HAP-1 (cell line): ENCODE results near the gene RHCG.
A peak's percentile ranks its signal among the peaks of the same experiment; 100 is the strongest.

Source experiments
- DNase-seq, 2 experiments: peaks; one replicate each; pipeline ENCODE4 v3.0.0-alpha.2; 2016 to 2020; ENCODE audit warnings: low spot score in 2 of 2
- H3K27me3 ChIP-seq: fragments of 250-450 bp; sonication (Bioruptor Pico); 2 replicates; pipeline ENCODE4 v1.5.1; 2020; ENCODE audit warnings: low read depth, mild to moderate bottlenecking, moderate library complexity
- H3K36me3 ChIP-seq: fragments of 250-450 bp; sonication (Bioruptor Pico); replicated peaks from 2 replicates; pipeline ENCODE4 v1.5.1; 2020; ENCODE audit warnings: mild to moderate bottlenecking
- H3K4me1 ChIP-seq: fragments of 250-450 bp; sonication (Bioruptor Pico); 2 replicates; pipeline ENCODE4 v1.5.1; 2020; ENCODE audit warnings: mild to moderate bottlenecking
- H3K4me3 ChIP-seq: fragments of 250-450 bp; sonication (Bioruptor Pico); 2 replicates; pipeline ENCODE4 v1.5.1; 2020; ENCODE audit warnings: mild to moderate bottlenecking, moderate library complexity
- H3K9me3 ChIP-seq: fragments of 250-450 bp; sonication (Bioruptor Pico); 2 replicates; pipeline ENCODE4 v1.5.1; 2020; ENCODE audit warnings: mild to moderate bottlenecking, moderate library complexity
- in situ Hi-C: fragments of 300-500 bp; cut with MboI; formaldehyde crosslinking; loops from 3 replicates; pipeline ENCODE4 v1.14.3; 2020; ENCODE audit warnings: low sequenced_read_pairs, inconsistent platforms, mixed read lengths

RHCG gene

DNA sequence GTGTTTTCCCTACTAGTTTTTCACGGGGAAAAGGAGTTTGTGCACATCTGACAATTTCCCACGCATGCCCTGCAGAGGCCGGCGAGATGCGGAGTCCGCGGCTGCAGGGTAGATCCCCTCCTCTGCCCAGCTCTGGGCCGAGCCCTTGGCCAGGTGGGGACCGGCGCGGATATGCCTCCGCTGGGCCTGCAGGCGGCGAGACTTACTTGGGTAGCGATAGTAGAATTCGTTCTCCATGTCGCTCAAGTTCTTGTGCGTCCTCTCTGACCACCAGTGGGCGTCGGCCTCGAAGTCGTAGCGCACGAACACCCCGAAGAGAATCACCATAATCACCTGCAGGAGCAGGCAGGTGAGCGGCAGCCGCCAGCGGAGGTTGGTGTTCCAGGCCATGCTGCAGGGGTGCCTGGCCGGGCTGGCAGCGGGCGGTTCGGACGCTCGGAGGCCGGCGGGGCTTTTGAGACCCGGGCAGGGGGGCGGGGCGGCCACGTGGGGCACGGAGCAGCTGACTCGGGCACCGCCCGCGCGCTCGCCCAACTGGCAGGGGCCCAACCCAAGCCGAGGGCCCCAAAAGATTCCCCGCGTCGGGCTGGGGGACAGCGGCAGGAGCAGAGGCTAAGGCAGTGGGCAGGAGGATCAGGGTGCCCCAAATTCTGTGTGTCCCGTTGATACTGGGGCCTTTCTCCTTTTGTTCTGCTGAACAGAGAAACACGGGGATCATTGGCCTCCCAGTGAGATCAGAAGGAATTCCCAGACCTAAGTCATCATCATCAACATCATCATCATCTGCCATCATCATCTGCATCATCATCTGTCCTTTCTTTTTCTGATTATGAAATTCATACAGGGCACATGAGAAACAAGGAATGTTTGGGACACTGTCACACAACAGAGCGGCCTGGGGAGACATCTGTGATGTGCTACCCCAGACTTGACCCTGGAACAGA lies at the start of gene RHCG:
RHCG (minus strand) TSS at position 429 of the 944 bp plus-strand sequence; CDS start at position 390, 39 bp downstream.
- H3K27me3 ChIP-seq, result 0 out of 2 replicates have a peak, but pooled peaks cover 7% of the 10 kb centered on the region
- H3K4me1 ChIP-seq, result no peaks in the 10 kb centered on the region
- in situ Hi-C loops, result no loop called here
- no peaks in the 10 kb centered on the region for H3K36me3 ChIP-seq
- no peaks in the 10 kb centered on the region for H3K9me3 ChIP-seq
- peak; percentile 71 to 75 for DNase-seq
- peak within 1 kb of the TSS; percentile 31 for H3K4me3 ChIP-seq

GRCh38 chr15:89543389-89543788 lies 47.0 kb upstream of the RHCG start:
- DNase-seq, result no peak
- H3K36me3 ChIP-seq, result no peaks in the 10 kb centered on the region
- no peak overlapping the region for H3K4me3 ChIP-seq
- in situ Hi-C loops, result no loop called here
- no peaks in the 10 kb centered on the region for H3K27me3 ChIP-seq
- no peaks in the 10 kb centered on the region for H3K9me3 ChIP-seq
- H3K4me1 ChIP-seq, result no peaks in the 10 kb centered on the region; the same call in 1 of the 2 replicates

GRCh38 chr15:89542369-89542768 lies 46.0 kb upstream of the RHCG start:
- Histone ChIP-seq H3K27me3 (no peaks in the 10 kb centered on the region), H3K9me3 (peaks cover 8% of the 10 kb centered on the region), H3K36me3 (no peaks in the 10 kb centered on the region), H3K4me1 (no peaks in the 10 kb centered on the region; the same call in 1 of the 2 replicates), H3K4me3 (no peak overlapping the region)
- in situ Hi-C loops, result no loop called here
- no peak for DNase-seq

DNA sequence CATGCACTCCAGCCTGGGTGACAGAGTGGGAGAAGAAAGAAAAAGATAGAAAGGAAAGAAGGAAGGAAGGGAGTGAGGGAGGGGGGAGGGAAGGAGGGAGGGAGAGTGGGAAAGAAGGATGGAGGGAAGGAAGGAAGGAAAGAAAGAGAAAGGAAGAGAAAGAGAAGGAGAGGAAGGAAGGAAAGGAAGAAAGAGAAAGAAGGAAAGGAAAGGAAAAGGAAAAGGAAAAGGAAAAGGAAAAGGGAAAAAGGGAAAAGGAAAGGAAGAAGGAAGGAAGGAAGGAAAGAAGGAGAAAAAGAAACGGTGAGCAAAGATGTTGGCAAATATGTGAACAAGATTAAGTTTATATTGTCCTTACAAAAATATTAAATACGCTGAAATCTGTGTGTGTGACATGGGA lies 42.6 kb upstream of the RHCG start:
- H3K4me3 ChIP-seq, result no peak overlapping the region
- peaks cover 12% of the 10 kb centered on the region for H3K9me3 ChIP-seq
- H3K36me3 ChIP-seq, result no peaks in the 10 kb centered on the region
- in situ Hi-C loops, result no loop called here
- no peaks in the 10 kb centered on the region; the same call in 1 of the 2 replicates for H3K4me1 ChIP-seq
- no peaks in the 10 kb centered on the region for H3K27me3 ChIP-seq
- DNase-seq, result no peak

GRCh38 chr15:89533861-89534544 lies 37.6 kb upstream of the RHCG start:
- in situ Hi-C loops, result no loop called here
- Histone ChIP-seq H3K4me3 (no peak overlapping the region), H3K9me3 (peaks cover 13% of the 10 kb centered on the region), H3K27me3 (no peaks in the 10 kb centered on the region), H3K4me1 (no peaks in the 10 kb centered on the region), H3K36me3 (no peaks in the 10 kb centered on the region)
- DNase-seq, result no peak

DNA sequence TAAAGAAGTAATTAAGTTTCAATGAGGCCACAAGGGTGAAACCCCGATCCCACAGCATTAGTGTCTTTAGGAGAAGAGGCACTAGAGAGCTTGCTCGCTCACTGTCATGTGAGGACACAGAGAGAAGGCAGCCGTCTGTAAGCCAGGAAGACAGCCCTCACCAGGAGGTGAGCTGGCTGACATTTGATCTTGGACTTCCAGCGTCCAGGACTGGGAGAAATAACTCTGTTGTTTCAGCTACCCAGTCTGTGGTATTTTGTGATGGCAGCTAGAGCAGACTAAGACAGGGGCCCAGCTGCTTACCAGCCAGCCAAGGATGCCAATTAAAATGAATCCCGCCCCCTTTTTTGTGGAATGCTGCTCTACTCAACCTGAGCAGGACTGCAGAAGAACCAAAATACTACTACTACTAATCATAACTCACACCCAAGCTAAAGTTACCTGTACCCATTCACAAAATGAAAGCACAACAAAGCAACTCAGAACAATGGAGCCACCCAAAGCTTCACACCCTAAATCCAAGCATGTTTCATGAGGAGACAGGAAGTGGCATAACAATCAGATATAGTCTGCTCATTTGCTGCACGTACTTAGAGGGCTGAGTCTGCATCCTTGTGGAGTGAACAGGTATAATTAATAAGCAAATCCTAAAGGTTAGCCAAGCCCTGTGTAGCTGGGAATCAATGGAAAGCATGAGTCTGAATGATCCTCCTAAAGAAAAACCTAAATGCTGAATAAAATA lies 35.6 kb upstream of the RHCG start:
- no peaks in the 10 kb centered on the region for H3K36me3 ChIP-seq
- no peaks in the 10 kb centered on the region for H3K27me3 ChIP-seq
- in situ Hi-C loops, result no loop called here
- no peak for DNase-seq
- H3K9me3 ChIP-seq, result peaks cover 5% of the 10 kb centered on the region; the same call in 1 of the 2 replicates
- H3K4me3 ChIP-seq, result no peak overlapping the region
- H3K4me1 ChIP-seq, result no peaks in the 10 kb centered on the region

GRCh38 chr15:89530976-89531375 lies 34.6 kb upstream of the RHCG start:
- no peaks in the 10 kb centered on the region for H3K36me3 ChIP-seq
- H3K4me1 ChIP-seq, result no peaks in the 10 kb centered on the region
- H3K9me3 ChIP-seq, result peaks cover 5% of the 10 kb centered on the region; the same call in 1 of the 2 replicates
- no peak for DNase-seq
- H3K27me3 ChIP-seq, result no peaks in the 10 kb centered on the region
- in situ Hi-C loops, result no loop called here
- H3K4me3 ChIP-seq, result no peak overlapping the region

- in situ Hi-C loops, result no loop called here
- Histone ChIP-seq H3K4me3 (no peak overlapping the region), H3K9me3 (no peaks in the 10 kb centered on the region), H3K36me3 (no peaks in the 10 kb centered on the region), H3K27me3 (no peaks in the 10 kb centered on the region), H3K4me1 (no peaks in the 10 kb centered on the region)
- DNase-seq, result no peak
These were observed 32.5 kb upstream of the RHCG start for GRCh38 chr15:89528757-89529352.

DNA sequence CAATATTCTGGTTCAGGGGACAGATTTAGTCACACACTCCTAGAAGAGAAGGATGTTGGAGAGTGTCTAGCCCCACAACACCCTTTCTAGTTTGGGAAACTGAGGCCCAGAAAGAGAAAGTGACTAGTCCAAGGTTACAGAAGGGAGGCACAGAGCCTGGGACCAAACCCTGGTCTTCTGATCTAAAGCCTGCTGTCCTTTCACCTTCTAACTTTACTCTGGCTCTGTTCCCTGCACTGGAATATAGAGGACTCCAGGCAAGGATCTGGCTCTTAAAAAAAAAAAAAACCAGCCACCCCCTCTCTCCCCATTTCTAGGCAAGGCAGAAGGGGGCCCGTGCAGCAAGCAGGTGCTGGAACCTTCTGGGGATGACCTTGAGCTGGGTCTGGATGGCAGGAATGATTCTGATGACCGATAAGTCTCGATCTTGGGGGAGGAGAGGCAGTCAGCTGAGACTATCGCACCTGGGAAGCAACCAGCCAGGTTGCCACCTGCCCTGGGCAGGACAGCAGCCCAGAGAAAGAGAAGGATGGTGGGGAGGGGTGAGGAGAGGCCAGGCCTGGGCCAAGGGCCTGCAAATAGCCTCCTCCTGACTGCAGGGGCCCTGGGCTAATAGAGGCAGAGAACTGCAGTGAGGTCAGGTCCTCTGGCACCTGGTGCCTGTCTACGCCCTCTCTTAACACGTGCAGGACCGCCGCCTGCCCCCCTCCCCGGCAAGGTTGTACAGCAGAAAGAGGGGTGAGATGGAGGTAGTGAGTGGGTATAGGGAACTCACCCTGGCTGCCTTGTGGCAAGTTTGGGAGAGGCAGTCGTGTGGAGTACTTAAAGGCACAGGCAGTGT lies 30.4 kb upstream of the RHCG start:
- Histone ChIP-seq H3K9me3 (no peaks in the 10 kb centered on the region), H3K4me3 (no peak overlapping the region), H3K4me1 (no peaks in the 10 kb centered on the region), H3K27me3 (no peaks in the 10 kb centered on the region), H3K36me3 (no peaks in the 10 kb centered on the region)
- in situ Hi-C loops, result no loop called here
- DNase-seq, result no peak

DNA sequence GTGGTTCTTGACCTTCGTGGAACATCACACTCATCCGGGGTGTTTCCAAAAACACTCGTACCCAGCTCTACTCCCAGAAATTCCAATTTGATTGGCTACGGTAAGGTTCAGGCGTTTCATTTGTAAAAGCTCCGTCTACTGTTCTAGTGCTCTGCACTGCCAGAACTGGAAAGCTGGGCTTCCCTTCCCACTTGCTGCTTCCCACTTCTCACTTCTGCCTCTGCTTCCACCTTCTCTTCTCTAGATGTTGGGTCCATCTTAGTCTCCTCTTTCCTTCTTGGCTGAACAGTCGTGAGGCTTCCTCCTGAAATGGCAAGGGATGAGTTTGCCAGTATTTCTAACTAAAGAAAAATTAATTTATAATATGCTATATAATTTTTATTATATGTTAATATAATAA lies 29.8 kb upstream of the RHCG start:
- no peaks in the 10 kb centered on the region for H3K36me3 ChIP-seq
- DNase-seq, result no peak
- H3K9me3 ChIP-seq, result no peaks in the 10 kb centered on the region
- in situ Hi-C loops, result no loop called here
- no peaks in the 10 kb centered on the region for H3K27me3 ChIP-seq
- H3K4me3 ChIP-seq, result no peak overlapping the region
- no peaks in the 10 kb centered on the region for H3K4me1 ChIP-seq

DNA sequence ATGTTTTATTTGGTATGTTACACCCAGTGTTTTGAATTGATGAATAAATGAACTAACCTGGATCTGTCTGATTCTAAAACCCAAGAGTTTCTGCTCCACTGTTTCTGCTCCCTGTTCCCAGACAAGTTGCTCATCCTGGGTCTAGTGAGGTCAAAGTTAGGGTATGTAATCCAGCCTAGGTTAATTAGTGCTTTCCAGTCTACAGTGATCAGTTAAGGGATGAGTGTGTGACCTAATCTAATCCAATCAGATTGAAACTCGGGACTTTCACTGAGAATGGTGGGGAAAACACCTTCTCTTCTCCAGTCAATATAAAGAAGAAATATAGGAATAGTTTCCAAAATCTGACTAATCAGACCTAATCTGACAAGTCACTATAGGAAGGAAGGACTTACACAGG lies 27.8 kb upstream of the RHCG start:
- in situ Hi-C loops, result no loop called here
- no peaks in the 10 kb centered on the region for H3K27me3 ChIP-seq
- no peaks in the 10 kb centered on the region for H3K9me3 ChIP-seq
- H3K36me3 ChIP-seq, result no peaks in the 10 kb centered on the region
- DNase-seq, result no peak
- H3K4me1 ChIP-seq, result no peaks in the 10 kb centered on the region
- H3K4me3 ChIP-seq, result no peak overlapping the region

- no peaks in the 10 kb centered on the region for H3K4me1 ChIP-seq
- DNase-seq, result no peak
- H3K4me3 ChIP-seq, result no peak overlapping the region
- H3K36me3 ChIP-seq, result no peaks in the 10 kb centered on the region
- H3K27me3 ChIP-seq, result no peaks in the 10 kb centered on the region
- in situ Hi-C loops, result no loop called here
- H3K9me3 ChIP-seq, result no peaks in the 10 kb centered on the region
These were observed 26.7 kb upstream of the RHCG start for GRCh38 chr15:89523101-89523500.

GRCh38 chr15:89521605-89522004 lies 25.2 kb upstream of the RHCG start:
- no peak for DNase-seq
- in situ Hi-C loops, result no loop called here
- Histone ChIP-seq H3K4me1 (no peaks in the 10 kb centered on the region), H3K4me3 (no peak overlapping the region), H3K27me3 (peaks cover 8% of the 10 kb centered on the region; the same call in 1 of the 2 replicates), H3K36me3 (no peaks in the 10 kb centered on the region), H3K9me3 (no peaks in the 10 kb centered on the region)
